GM23248 (cell line): Measurements from ENCODE around the gene PTPRK.

Source experiments
- EZH2 ChIP-seq: fragments of 200-600 bp; sonication (generic); IDR thresholded peaks from 2 replicates; pipeline ENCODE4 v1.6.1; 2018; ENCODE audit warnings: antibody characterized with exemption, mild to moderate bottlenecking; ENCODE audit not compliant: insufficient read depth, poor library complexity, severe bottlenecking
- EZH2phosphoT487 ChIP-seq: fragments of 200-600 bp; sonication (generic); IDR thresholded peaks from 2 replicates; pipeline ENCODE4 v1.6.1; 2018; ENCODE audit warnings: antibody characterized with exemption, moderate library complexity, mild to moderate bottlenecking, low read depth; ENCODE audit not compliant: insufficient read depth

DNA sequence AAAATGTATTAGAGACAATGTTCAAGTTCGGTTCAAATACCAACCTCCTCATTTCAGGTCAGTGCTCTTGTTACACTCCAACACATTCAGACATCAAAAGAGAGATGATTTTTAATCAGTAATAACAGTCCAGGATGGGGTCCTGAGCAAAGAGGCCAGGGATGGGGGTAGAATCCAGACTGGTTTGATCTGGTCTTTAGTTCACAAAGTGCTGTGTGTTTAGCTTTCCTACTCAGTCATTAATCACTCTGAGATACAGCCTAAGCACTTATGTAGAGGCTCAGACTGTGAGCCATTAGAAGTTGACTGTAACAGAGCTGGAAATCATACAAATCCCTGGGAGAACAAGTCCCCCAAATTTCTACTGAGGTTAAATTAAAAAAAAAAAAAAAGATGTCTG, 241.6 kb downstream of the PTPRK start:
- no peak for TF ChIP-seq EZH2phosphoT487
- no peak for TF ChIP-seq EZH2
